MM.1S (cell line): Measurements from ENCODE around the gene CAPZA2.

ENCODE experiments used
- DNase-seq: peaks from one replicate; pipeline ENCODE4 v3.0.0-alpha.2; 2015
- H2AFZ ChIP-seq: fragments of 300-600 bp; sonication (generic); 2 replicates; pipeline ENCODE4 v1.6.0; 2016; ENCODE audit warnings: antibody characterized with exemption, low read length
- H3F3A ChIP-seq: fragments of 300-600 bp; sonication (generic); 2 replicates; pipeline ENCODE4 v1.6.1; 2016; ENCODE audit warnings: mild to moderate bottlenecking, antibody characterized with exemption, low read length, moderate library complexity, mixed read lengths; ENCODE audit not compliant: insufficient read depth
- H3K27ac ChIP-seq: fragments of 300-600 bp; sonication (generic); 2 replicates; pipeline ENCODE4 v1.5.1; 2016; ENCODE audit warnings: mild to moderate bottlenecking, low read length
- H3K27me3 ChIP-seq: fragments of 300-600 bp; sonication (generic); replicated peaks from 2 replicates; pipeline ENCODE4 v1.6.0; 2016; ENCODE audit warnings: low read length; ENCODE audit not compliant: insufficient read depth
- H3K36me3 ChIP-seq: fragments of 300-600 bp; sonication (generic); replicated peaks from 2 replicates; pipeline ENCODE4 v1.6.1; 2016; ENCODE audit warnings: mild to moderate bottlenecking, low read length, mixed read lengths; ENCODE audit not compliant: insufficient read depth
- H3K4me1 ChIP-seq: fragments of 300-600 bp; sonication (generic); 2 replicates; pipeline ENCODE4 v1.6.1; 2016; ENCODE audit warnings: low read length, mixed read lengths
- H3K4me2 ChIP-seq: fragments of 300-600 bp; sonication (generic); 2 replicates; pipeline ENCODE4 v1.6.0; 2016; ENCODE audit warnings: low read depth, low read length
- H3K4me3 ChIP-seq: fragments of 300-600 bp; sonication (generic); 2 replicates; pipeline ENCODE4 v1.5.1; 2016; ENCODE audit warnings: low read length, mixed read lengths
- H3K79me2 ChIP-seq: fragments of 300-600 bp; sonication (generic); 2 replicates; pipeline ENCODE4 v1.6.1; 2016; ENCODE audit warnings: mixed run types, low read length, mixed read lengths
- H3K9ac ChIP-seq: fragments of 300-600 bp; sonication (generic); 2 replicates; pipeline ENCODE4 v1.6.1; 2016; ENCODE audit warnings: low read length, mixed read lengths
- H3K9me2 ChIP-seq: fragments of 300-600 bp; sonication (generic); replicated peaks from 2 replicates; pipeline ENCODE4 v1.6.1; 2016; ENCODE audit warnings: mild to moderate bottlenecking, low read length, mixed read lengths; ENCODE audit not compliant: insufficient read depth
- H3K9me3 ChIP-seq: fragments of 300-600 bp; sonication (generic); replicated peaks from 2 replicates; pipeline ENCODE4 v1.6.1; 2016; ENCODE audit warnings: mild to moderate bottlenecking, low read length, mixed read lengths; ENCODE audit not compliant: insufficient read depth
- H4K20me1 ChIP-seq: fragments of 300-600 bp; sonication (generic); 2 replicates; pipeline ENCODE4 v1.6.1; 2016; ENCODE audit warnings: mild to moderate bottlenecking, low read length, moderate library complexity, mixed read lengths; ENCODE audit not compliant: insufficient read depth
- EZH2 ChIP-seq: fragments of 300-600 bp; sonication (generic); optimal IDR thresholded peaks from 2 replicates; pipeline ENCODE3; 2017; ENCODE audit warnings: low read depth, mild to moderate bottlenecking, antibody characterized with exemption, low read length, mixed read lengths
- EZH2phosphoT487 ChIP-seq: fragments of 300-600 bp; sonication (generic); IDR thresholded peaks from 2 replicates; pipeline ENCODE4 v1.6.1; 2018; ENCODE audit warnings: antibody characterized with exemption, low read length
- TF ChIP-seq, protein P1 (sequence below): fragments of 300-600 bp; sonication (generic); IDR thresholded peaks from 2 replicates; pipeline ENCODE4 v1.5.1; 2016; ENCODE audit warnings: antibody characterized with exemption, low read length, mixed read lengths

CAPZA2 gene

DNA sequence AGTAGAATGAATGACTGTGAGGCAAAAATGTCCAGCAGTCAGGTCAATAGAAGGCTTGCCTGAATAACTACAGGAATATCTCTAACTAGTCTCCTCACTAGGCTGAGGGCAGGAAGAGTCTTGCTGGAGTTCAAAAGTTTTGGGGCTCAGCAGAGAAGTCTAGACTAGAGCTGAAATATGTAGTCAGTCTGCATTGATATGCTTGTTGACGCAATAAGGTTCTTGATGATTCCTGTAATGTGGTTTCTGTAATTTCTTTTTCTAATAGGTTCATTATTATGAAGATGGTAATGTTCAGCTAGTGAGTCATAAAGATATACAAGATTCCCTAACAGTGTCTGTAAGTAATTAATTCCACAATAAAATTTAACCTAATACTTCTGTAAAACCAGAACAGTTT, 49.4 kb downstream of the CAPZA2 start:
- TF ChIP-seq EZH2 (no peak), EZH2phosphoT487 (no peak)
- TF ChIP-seq, protein P1, sequence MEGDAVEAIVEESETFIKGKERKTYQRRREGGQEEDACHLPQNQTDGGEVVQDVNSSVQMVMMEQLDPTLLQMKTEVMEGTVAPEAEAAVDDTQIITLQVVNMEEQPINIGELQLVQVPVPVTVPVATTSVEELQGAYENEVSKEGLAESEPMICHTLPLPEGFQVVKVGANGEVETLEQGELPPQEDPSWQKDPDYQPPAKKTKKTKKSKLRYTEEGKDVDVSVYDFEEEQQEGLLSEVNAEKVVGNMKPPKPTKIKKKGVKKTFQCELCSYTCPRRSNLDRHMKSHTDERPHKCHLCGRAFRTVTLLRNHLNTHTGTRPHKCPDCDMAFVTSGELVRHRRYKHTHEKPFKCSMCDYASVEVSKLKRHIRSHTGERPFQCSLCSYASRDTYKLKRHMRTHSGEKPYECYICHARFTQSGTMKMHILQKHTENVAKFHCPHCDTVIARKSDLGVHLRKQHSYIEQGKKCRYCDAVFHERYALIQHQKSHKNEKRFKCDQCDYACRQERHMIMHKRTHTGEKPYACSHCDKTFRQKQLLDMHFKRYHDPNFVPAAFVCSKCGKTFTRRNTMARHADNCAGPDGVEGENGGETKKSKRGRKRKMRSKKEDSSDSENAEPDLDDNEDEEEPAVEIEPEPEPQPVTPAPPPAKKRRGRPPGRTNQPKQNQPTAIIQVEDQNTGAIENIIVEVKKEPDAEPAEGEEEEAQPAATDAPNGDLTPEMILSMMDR, result no peak
- Histone ChIP-seq H3K4me1 (peaks cover 4% of the 10 kb centered on the region), H3K4me3 (no peak overlapping the region), H3K27me3 (no peaks in the 10 kb centered on the region), H3K9ac (no peak overlapping the region), H3K27ac (no peak overlapping the region), H3K9me2 (no peaks in the 10 kb centered on the region), H3F3A (no peaks in the 10 kb centered on the region), H4K20me1 (no peaks in the 10 kb centered on the region; the same call in 1 of the 2 replicates), H3K4me2 (no peak overlapping the region), H3K79me2 (peaks cover 11% of the 10 kb centered on the region), H2AFZ (no peak overlapping the region), H3K9me3 (no peaks in the 10 kb centered on the region), H3K36me3 (peaks cover 22% of the 10 kb centered on the region; the same call in 1 of the 2 replicates)
- no peak for DNase-seq

DNA sequence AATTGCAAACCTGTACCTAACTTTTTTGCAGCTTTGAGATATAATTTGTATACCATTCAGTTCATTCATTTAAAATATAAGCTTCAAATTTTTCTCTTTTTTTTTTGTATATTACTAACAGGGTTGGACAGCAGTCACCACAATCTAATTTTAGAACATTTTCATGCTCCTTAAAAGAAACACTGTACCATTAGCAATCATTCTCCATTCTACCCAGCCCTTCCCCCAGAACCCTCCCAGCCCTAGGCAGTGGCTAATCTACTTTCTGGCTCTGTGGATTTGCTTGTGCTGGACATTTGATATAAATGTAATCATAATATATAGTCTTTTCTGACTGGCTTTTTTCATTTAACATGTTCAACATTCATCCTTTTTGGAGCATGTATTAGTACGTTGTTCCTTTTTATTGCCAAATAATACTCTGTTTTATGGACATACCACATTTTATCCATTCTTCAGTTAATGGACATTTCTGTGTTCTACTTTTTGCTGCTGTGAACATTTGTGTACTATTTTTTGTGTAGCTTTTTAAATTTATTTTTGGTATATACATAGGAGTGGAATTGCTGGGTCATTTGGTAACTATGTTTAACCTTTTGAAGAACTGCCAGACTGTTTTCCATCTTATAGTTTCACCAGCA, 50.0 kb downstream of the CAPZA2 start:
- peaks cover 23% of the 10 kb centered on the region; the same call in 1 of the 2 replicates for H3K36me3 ChIP-seq
- H3K4me3 ChIP-seq, result no peak overlapping the region
- no peak overlapping the region for H3K27ac ChIP-seq

DNA sequence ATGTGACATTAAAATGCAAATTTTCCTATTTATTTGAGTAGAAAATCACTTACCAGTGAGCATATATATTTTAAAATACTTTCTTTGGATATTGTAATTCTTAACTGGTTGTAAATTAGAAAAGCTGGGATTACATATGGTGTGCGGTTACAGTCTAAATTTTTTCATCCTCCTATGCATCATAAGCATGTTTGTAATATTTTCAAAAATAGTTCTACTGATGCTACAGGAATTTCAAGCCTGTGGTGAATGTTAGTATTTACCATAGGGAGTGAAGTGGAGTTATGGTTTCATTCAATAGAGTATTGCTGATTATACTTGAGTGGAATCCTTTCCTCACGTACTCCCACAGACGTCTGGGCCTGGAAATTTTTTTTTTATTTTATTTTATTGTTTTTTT, 56.3 kb downstream of the CAPZA2 start:
- Histone ChIP-seq H3K4me2 (no peak overlapping the region), H3K27me3 (no peaks in the 10 kb centered on the region), H3K79me2 (no peaks in the 10 kb centered on the region), H3K9ac (no peak overlapping the region), H3K9me3 (no peaks in the 10 kb centered on the region), H3K36me3 (peaks cover 14% of the 10 kb centered on the region; the same call in 1 of the 2 replicates), H3K4me3 (no peak overlapping the region), H4K20me1 (no peaks in the 10 kb centered on the region), H3K9me2 (no peaks in the 10 kb centered on the region), H3F3A (no peaks in the 10 kb centered on the region), H2AFZ (no peak overlapping the region), H3K27ac (no peak overlapping the region), H3K4me1 (no peaks in the 10 kb centered on the region)
- TF ChIP-seq, protein P1, result no peak
- DNase-seq, result no peak

More for the DNA sequence above, 50.0 kb downstream of the CAPZA2 start:
- TF ChIP-seq EZH2 (no peak), EZH2phosphoT487 (no peak)
- TF ChIP-seq, protein P1, result no peak
- Histone ChIP-seq H2AFZ (no peak overlapping the region), H3K9me3 (no peaks in the 10 kb centered on the region), H4K20me1 (no peaks in the 10 kb centered on the region; the same call in 1 of the 2 replicates), H3K4me1 (no peaks in the 10 kb centered on the region), H3F3A (no peaks in the 10 kb centered on the region), H3K9me2 (no peaks in the 10 kb centered on the region), H3K79me2 (peaks cover 7% of the 10 kb centered on the region; the same call in 1 of the 2 replicates), H3K27me3 (no peaks in the 10 kb centered on the region), H3K4me2 (no peak overlapping the region), H3K9ac (no peak overlapping the region)
- DNase-seq, result no peak
